Lower lobe of right lung (tissue), 2 donors: ENCODE results near the gene SP100. TPM values are rescaled to one million over a fixed set of nuclear protein-coding genes. Genes with fewer than 3 reads are reported as not detected.

ENCODE experiments used
- ATAC-seq, 2 donors: fragments of 200-7000 bp; cut with Tn5 transposase; one replicate each; pipeline ENCODE4 v1.9.1; 2020 to 2022; ENCODE audit warnings: mild to moderate bottlenecking in 2 of 2, moderate library complexity in 2 of 2
- DNase-seq: peaks from one replicate; pipeline ENCODE4 v3.0.0-alpha.2; 2020
- H3K27ac ChIP-seq: fragments of 200-600 bp; one replicate; pipeline ENCODE4 v1.8.0; 2022
- H3K27me3 ChIP-seq: fragments of 200-600 bp; one replicate; pipeline ENCODE4 v1.8.0; 2022; ENCODE audit warnings: low read depth
- H3K36me3 ChIP-seq: fragments of 200-600 bp; one replicate; pipeline ENCODE4 v1.8.0; 2022; ENCODE audit warnings: mild to moderate bottlenecking
- H3K4me1 ChIP-seq: fragments of 200-600 bp; one replicate; pipeline ENCODE4 v1.8.0; 2022
- H3K4me3 ChIP-seq: fragments of 200-600 bp; one replicate; pipeline ENCODE4 v1.8.0; 2022; ENCODE audit warnings: mild to moderate bottlenecking
- H3K9me3 ChIP-seq: fragments of 200-600 bp; one replicate; pipeline ENCODE4 v1.8.0; 2022
- CTCF ChIP-seq: fragments of 200-600 bp; IDR thresholded peaks from one replicate; pipeline ENCODE4 v1.8.0; 2022; ENCODE audit warnings: antibody characterized with exemption, mild to moderate bottlenecking
- intact Hi-C: fragments of 100-400 bp; cut with DNase I; formaldehyde crosslinking; loops from one replicate; pipeline ENCODE4 v1.11.0; 2022
- total RNA-seq: library from RNA; stranded (reverse); fragmentation: NEBNext Ultra II Directional; extraction: Animal tissue kit (Norgen Biotek cat#: 25700); gene quantifications from one replicate; pipeline ENCODE4 v1.2.1, GENCODE V29; 2021
- donor health status: DM: no; HTN: yes; CAD: no; lungs with severe emphysema.

SP100 gene
- total RNA-seq, 1 donor from 2014 or later = 162 TPM

- no peaks in the 10 kb centered on the region for H3K27me3 ChIP-seq
- intact Hi-C loops = no loop called here
- no peak overlapping the region for H3K4me3 ChIP-seq
- ATAC-seq (no peak), DNase-seq (no peak)
- TF ChIP-seq CTCF = no peak
- H3K9me3 ChIP-seq = no peaks in the 10 kb centered on the region
- no peak overlapping the region for H3K27ac ChIP-seq
- no peaks in the 10 kb centered on the region for H3K36me3 ChIP-seq
- H3K4me1 ChIP-seq = peaks cover 60% of the 10 kb centered on the region
These were observed 2.5 kb upstream of the SP100 start for GRCh38 chr2:230413479-230413878.

- Histone ChIP-seq H3K4me1 (peaks cover 60% of the 10 kb centered on the region), H3K4me3 (no peak overlapping the region), H3K27me3 (no peaks in the 10 kb centered on the region), H3K36me3 (no peaks in the 10 kb centered on the region), H3K9me3 (no peaks in the 10 kb centered on the region), H3K27ac (peak overlapping the region; percentile 8)
- no peak for TF ChIP-seq CTCF
- intact Hi-C loops = no loop called here
- DNase-seq (no peak), ATAC-seq (no peak)
These were observed 1.7 kb upstream of the SP100 start for GRCh38 chr2:230414302-230414701.

GRCh38 chr2:230417436-230417835, 1.4 kb downstream of the SP100 start:
- Histone ChIP-seq H3K9me3 (no peaks in the 10 kb centered on the region), H3K27ac (no peak overlapping the region), H3K4me1 (peaks cover 72% of the 10 kb centered on the region)

GRCh38 chr2:230418341-230419016, 2.5 kb downstream of the SP100 start:
- DNase-seq (no peak), ATAC-seq (no peak)
- Histone ChIP-seq H3K4me1 (peaks cover 73% of the 10 kb centered on the region), H3K9me3 (no peaks in the 10 kb centered on the region), H3K36me3 (no peaks in the 10 kb centered on the region), H3K4me3 (peak overlapping the region; percentile 70), H3K27me3 (no peaks in the 10 kb centered on the region), H3K27ac (peak overlapping the region; percentile 5)
- intact Hi-C loops = no loop called here
- TF ChIP-seq CTCF = no peak

More at GRCh38 chr2:230417436-230417835, 1.4 kb downstream of the SP100 start:
- DNase-seq (no peak), ATAC-seq (no peak)
- Histone ChIP-seq H3K4me3 (peak overlapping the region; percentile 70), H3K27me3 (no peaks in the 10 kb centered on the region), H3K36me3 (no peaks in the 10 kb centered on the region)
- intact Hi-C loops = no loop called here
- TF ChIP-seq CTCF = no peak

GRCh38 chr2:230419181-230419580, 3.2 kb downstream of the SP100 start:
- Histone ChIP-seq H3K27me3 (no peaks in the 10 kb centered on the region), H3K27ac (no peak overlapping the region), H3K4me3 (peak overlapping the region; percentile 70), H3K4me1 (peaks cover 75% of the 10 kb centered on the region), H3K36me3 (no peaks in the 10 kb centered on the region), H3K9me3 (no peaks in the 10 kb centered on the region)
- TF ChIP-seq CTCF = no peak
- intact Hi-C loops = no loop called here
- ATAC-seq = no peak
- DNase-seq = no peak
